CD8-positive, alpha-beta memory T cell (primary cell): ENCODE results near the gene PTGS1. TPM values are rescaled to one million over a fixed set of nuclear protein-coding genes. Genes with fewer than 3 reads are reported as not detected.

Experiments
- CTCF ChIA-PET: fragments of 350-600 bp; sonication (Branson Sonifier 250); formaldehyde crosslinking; loops from one replicate; lab custom pipeline; 2021; ENCODE audit warnings: antibody characterized with exemption; lab: Charles Lee
- POLR2A ChIA-PET: fragments of 350-600 bp; sonication (Branson Sonifier 250); formaldehyde crosslinking; loops from one replicate; lab custom pipeline; 2021; ENCODE audit warnings: antibody characterized with exemption; lab: Charles Lee
- DNase-seq, 5 donors: peaks; one replicate each; pipeline versions ENCODE4 v3.0.0 to v3.0.0-alpha.2; 2020 to 2022; ENCODE audit warnings: mixed read lengths in 1 of 5
- H3K27ac ChIP-seq: one replicate; pipeline ENCODE4 v1.7.0; 2013; ENCODE audit warnings: low read depth, mild to moderate bottlenecking, low read length, moderate library complexity
- H3K27me3 ChIP-seq: 2 replicates; pipeline ENCODE4 v1.7.0; 2013; ENCODE audit warnings: low read length, mild to moderate bottlenecking; ENCODE audit not compliant: insufficient read depth, poor library complexity, severe bottlenecking
- H3K36me3 ChIP-seq: 2 replicates; pipeline ENCODE4 v1.7.0; 2013; ENCODE audit warnings: mild to moderate bottlenecking, low read length, moderate library complexity; ENCODE audit not compliant: insufficient read depth
- H3K4me1 ChIP-seq: 2 replicates; pipeline ENCODE4 v1.7.0; 2013; ENCODE audit warnings: mild to moderate bottlenecking, low read length, moderate library complexity; ENCODE audit not compliant: insufficient read depth
- H3K4me3 ChIP-seq: 2 replicates; pipeline ENCODE4 v1.7.0; 2013; ENCODE audit warnings: mild to moderate bottlenecking, low read length
- H3K9me3 ChIP-seq: 2 replicates; pipeline ENCODE4 v1.7.0; 2013; ENCODE audit warnings: mild to moderate bottlenecking, low read length
- H3K27ac Mint-ChIP-seq, 8 donors: one replicate each; pipeline ENCODE4 v1.8.0; 2020 to 2021; ENCODE audit warnings: mixed read lengths in 8 of 8, mild to moderate bottlenecking in 6 of 8, inconsistent platforms in 3 of 8, moderate library complexity in 3 of 8
- H3K27me3 Mint-ChIP-seq, 2 donors: one replicate each; pipeline ENCODE4 v1.8.0; 2020 to 2021; ENCODE audit warnings: mixed read lengths in 2 of 2, mild to moderate bottlenecking in 1 of 2, moderate library complexity in 1 of 2
- H3K36me3 Mint-ChIP-seq, 3 donors: one replicate each; pipeline ENCODE4 v1.8.0; 2020 to 2021; ENCODE audit warnings: mixed read lengths in 3 of 3, inconsistent platforms in 1 of 3, mild to moderate bottlenecking in 1 of 3
- H3K4me1 Mint-ChIP-seq, 3 donors: one replicate each; pipeline ENCODE4 v1.8.0; 2020 to 2021; ENCODE audit warnings: mixed read lengths in 3 of 3, inconsistent platforms in 1 of 3, mild to moderate bottlenecking in 1 of 3
- H3K4me3 Mint-ChIP-seq, 7 donors: one replicate each; pipeline ENCODE4 v1.8.0; 2020 to 2021; ENCODE audit warnings: mixed read lengths in 7 of 7, mild to moderate bottlenecking in 6 of 7, moderate library complexity in 4 of 7, inconsistent platforms in 2 of 7
- H3K9me3 Mint-ChIP-seq, 5 donors: one replicate each; pipeline ENCODE4 v1.8.0; 2020 to 2022; ENCODE audit warnings: mixed read lengths in 5 of 5, mild to moderate bottlenecking in 3 of 5, moderate library complexity in 2 of 5, inconsistent platforms in 1 of 5
- polyA plus RNA-seq: library from polyadenylated mRNA; unstranded; fragments of 300-500 nt; fragmentation: Illumina TruSeq; gene quantifications from one replicate; pipeline ENCODE4 v1.2.3, GENCODE V29; 2021
- total RNA-seq, 2 experiments: library from RNA; stranded (reverse); gene quantifications; one replicate each; pipeline ENCODE4 v1.2.3, GENCODE V29; 2021

Gene PTGS1
- total and polyA plus RNA-seq, 3 experiments from 2014 or later: 0.27 to 0.44 TPM; not detected in 1

DNA sequence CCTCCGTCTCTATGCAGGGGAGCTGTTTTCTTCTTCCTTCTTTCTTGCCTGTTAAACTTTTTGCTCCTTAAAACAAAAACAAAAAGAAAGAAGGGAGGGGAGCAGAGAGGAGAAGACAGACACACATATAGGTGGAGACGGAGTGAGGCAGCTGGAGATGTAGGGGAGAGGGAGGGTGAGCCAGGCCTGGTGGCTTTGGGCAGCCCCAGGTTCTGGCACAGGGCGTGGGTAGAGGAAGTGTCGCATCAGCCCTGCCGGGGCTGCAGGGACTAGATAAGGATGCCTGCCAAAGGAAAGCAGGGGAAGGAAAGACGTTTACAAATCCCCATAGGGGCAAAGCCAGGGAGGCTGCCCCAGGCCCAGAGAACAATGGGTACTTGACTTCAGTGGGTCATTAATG is 38.7 kb upstream of the PTGS1 start:
- no peaks in the 10 kb centered on the region for H3K27me3 Mint-ChIP-seq
- H3K4me3 Mint-ChIP-seq: no peak overlapping the region
- ChIA-PET POLR2A (no interaction called here), CTCF (no interaction called here)
- H3K36me3 Mint-ChIP-seq: peaks cover 0 to 16% (median 7%) of the 10 kb centered on the region in 3 donors
- no peaks in the 10 kb centered on the region for H3K4me1 Mint-ChIP-seq
- Histone ChIP-seq H3K27ac (no peak overlapping the region), H3K4me1 (no peaks in the 10 kb centered on the region), H3K4me3 (no peak overlapping the region), H3K36me3 (no peaks in the 10 kb centered on the region), H3K9me3 (no peaks in the 10 kb centered on the region), H3K27me3 (no peaks in the 10 kb centered on the region)
- H3K9me3 Mint-ChIP-seq: no peaks in the 10 kb centered on the region
- H3K27ac Mint-ChIP-seq: peak overlapping the region in 1 of 8 donors; percentile 6
- no peak for DNase-seq

DNA sequence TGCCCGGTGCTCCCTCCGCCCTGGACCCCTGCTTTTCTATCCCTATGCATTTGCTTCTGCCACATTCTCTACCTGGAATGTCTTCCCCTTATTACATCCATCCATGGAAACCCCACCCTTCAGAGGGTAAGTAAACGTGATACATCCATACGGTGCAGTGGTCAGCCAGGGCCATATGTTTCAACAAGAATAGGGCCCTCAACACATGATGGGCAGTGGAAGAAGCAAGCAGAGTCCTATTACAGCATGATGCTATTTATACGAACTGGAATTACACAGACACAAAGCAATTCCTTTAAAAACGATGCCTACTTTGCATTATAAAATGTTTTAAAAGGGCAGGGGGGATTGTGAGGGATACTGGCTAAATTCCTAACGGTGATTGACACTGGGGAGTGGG is 38.2 kb upstream of the PTGS1 start:
- CTCF ChIA-PET: no interaction called here
- H3K36me3 Mint-ChIP-seq: peaks cover 0 to 14% (median 7%) of the 10 kb centered on the region in 3 donors

DNA sequence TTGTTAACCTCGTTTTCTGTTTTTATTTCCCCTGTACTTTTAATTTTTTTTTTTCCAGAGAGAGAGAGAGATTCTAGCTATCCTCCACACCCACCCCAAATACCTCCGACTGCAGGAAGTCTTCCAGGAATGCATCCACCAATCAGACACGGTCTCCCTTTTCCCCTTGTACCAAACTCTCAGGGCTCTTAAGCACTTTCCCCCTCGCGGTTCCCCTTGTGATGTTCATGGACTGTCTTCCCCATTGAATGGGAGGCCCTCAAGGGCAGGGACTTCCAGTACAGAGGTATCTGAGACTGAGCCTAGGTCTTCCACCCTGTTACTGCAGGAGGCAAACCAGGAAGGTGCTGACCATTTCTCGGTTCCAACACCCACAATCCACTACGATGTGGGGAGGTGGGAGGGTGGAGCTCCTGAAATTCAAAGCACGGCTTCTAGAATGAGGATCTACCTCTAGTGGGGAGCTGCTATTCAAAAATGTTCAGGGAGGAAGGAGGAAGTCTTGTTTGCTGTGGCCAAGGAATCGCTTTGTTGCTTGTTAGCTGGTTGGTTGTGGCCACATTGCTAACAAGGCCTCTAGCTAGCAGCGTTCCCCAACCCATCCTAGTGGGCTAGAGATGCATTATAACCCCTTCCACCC is 37.5 kb upstream of the PTGS1 start:
- Mint-ChIP-seq H3K4me1 (no peaks in the 10 kb centered on the region), H3K9me3 (no peaks in the 10 kb centered on the region), H3K27ac (no peak overlapping the region), H3K36me3 (peaks cover 0 to 12% (median 7%) of the 10 kb centered on the region in 3 donors), H3K4me3 (no peak overlapping the region), H3K27me3 (peaks cover 0 to 5% of the 10 kb centered on the region in 2 donors)
- no peaks in the 10 kb centered on the region for H3K27me3 ChIP-seq
- no peaks in the 10 kb centered on the region for H3K4me1 ChIP-seq
- no peaks in the 10 kb centered on the region for H3K9me3 ChIP-seq
- no peak overlapping the region for H3K27ac ChIP-seq
- H3K36me3 ChIP-seq: no peaks in the 10 kb centered on the region
- DNase-seq: no peak
- POLR2A ChIA-PET: no interaction called here
- CTCF ChIA-PET: no interaction called here
- no peak overlapping the region for H3K4me3 ChIP-seq

More for the DNA sequence above, 38.2 kb upstream of the PTGS1 start:
- H3K9me3 Mint-ChIP-seq: no peaks in the 10 kb centered on the region
- Histone ChIP-seq H3K9me3 (no peaks in the 10 kb centered on the region), H3K27ac (no peak overlapping the region), H3K27me3 (no peaks in the 10 kb centered on the region), H3K36me3 (no peaks in the 10 kb centered on the region), H3K4me3 (no peak overlapping the region), H3K4me1 (no peaks in the 10 kb centered on the region)
- no peak for DNase-seq
- H3K4me1 Mint-ChIP-seq: no peaks in the 10 kb centered on the region
- peaks cover 0 to under 1% of the 10 kb centered on the region in 2 donors for H3K27me3 Mint-ChIP-seq
- POLR2A ChIA-PET: no interaction called here
- no peak overlapping the region for H3K27ac Mint-ChIP-seq
- no peak overlapping the region for H3K4me3 Mint-ChIP-seq

DNA sequence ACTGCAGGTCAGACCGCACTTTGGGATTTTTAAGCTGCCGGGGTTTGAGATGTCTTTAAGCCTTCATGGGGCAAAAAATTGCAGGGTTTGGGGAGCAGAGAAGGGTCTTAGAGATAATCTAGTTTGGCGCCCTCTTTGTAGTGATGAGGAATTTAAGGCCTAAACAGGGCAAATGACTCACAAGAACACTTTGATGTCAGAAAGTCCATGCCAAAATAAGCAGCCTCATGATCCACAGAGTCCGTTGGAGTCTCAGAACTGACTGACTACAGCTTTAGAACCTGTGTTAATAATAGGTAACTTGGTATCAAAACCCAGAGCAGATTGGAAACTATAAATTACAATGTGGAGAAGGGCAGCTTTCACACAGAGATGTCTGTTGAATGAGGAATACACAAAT is 35.9 kb upstream of the PTGS1 start:
- POLR2A ChIA-PET: no interaction called here
- Histone ChIP-seq H3K36me3 (no peaks in the 10 kb centered on the region), H3K27me3 (no peaks in the 10 kb centered on the region), H3K27ac (no peak overlapping the region), H3K9me3 (no peaks in the 10 kb centered on the region), H3K4me1 (no peaks in the 10 kb centered on the region), H3K4me3 (no peak overlapping the region)
- DNase-seq: no peak
- H3K27ac Mint-ChIP-seq: no peak overlapping the region
- H3K9me3 Mint-ChIP-seq: no peaks in the 10 kb centered on the region
- peaks cover 0 to 2% (median 2%) of the 10 kb centered on the region in 3 donors for H3K36me3 Mint-ChIP-seq
- H3K4me1 Mint-ChIP-seq: no peaks in the 10 kb centered on the region
- no peak overlapping the region for H3K4me3 Mint-ChIP-seq
- peaks cover 0 to 5% of the 10 kb centered on the region in 2 donors for H3K27me3 Mint-ChIP-seq
- CTCF ChIA-PET: no interaction called here

DNA sequence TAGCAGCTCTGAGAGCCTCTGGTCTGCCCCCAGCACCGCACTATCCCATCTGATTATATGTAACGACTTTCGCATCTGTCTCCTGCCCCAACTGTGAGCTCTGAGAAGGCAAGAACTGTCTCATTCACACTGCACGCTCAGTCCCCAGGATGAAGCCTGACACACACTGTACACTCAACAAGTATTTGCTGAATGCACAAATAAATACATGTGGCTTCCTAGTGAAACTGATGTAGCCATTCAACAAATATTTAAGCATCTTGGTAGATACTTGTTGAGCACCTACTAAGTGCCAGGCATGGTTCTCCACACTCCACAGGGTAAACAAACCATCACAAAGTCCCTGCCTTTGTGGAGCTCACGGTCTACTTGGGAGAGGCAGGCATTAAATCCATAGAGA is 34.6 kb upstream of the PTGS1 start:
- no peak for DNase-seq
- Mint-ChIP-seq H3K27ac (no peak overlapping the region), H3K4me3 (no peak overlapping the region), H3K27me3 (peaks cover 3 to 5% of the 10 kb centered on the region in 2 donors), H3K4me1 (no peaks in the 10 kb centered on the region), H3K9me3 (no peaks in the 10 kb centered on the region), H3K36me3 (peaks cover 0 to 2% (median 0%) of the 10 kb centered on the region in 3 donors)
- H3K27me3 ChIP-seq: no peaks in the 10 kb centered on the region
- no peaks in the 10 kb centered on the region for H3K4me1 ChIP-seq
- CTCF ChIA-PET: interaction anchor here (1.8 kb wide), 1 partner anchor 211 kb away, joined by 4 read pairs; no protein-coding TSS in a partner anchor
- POLR2A ChIA-PET: no interaction called here
- H3K27ac ChIP-seq: no peak overlapping the region
- no peaks in the 10 kb centered on the region for H3K9me3 ChIP-seq
- no peak overlapping the region for H3K4me3 ChIP-seq
- no peaks in the 10 kb centered on the region for H3K36me3 ChIP-seq

DNA sequence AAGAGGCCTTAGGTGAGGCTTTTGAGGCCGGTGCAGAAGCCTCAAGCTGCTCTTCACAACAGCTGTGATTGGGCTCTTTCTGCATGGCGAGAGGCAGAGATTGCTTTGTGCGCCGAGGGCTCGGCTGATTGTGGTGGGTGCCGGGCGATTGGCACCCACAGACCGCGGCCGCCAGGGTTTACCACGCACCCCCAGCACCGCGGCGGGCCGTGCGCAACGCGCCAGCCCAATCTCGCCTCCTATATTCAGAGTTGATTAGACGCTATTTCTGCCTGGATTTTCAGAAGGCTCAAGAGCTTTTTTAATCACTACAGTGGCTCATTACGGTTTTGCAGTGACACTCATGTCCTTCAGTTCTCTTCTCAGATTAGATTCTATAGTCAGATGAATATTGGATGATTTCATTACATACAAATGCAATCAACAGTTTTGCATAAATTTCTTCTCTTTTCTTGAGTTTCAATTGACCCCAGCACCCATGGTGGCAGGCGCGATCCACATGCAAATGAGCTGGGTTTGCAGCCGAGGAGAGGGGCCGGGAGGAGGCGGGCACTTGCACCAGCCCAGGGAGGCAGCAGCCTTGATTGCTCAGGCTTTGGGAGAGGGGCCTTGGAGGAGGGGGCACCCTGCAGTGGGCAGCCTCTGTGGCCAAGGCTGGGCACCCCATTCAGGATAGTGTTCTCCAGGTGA is 33.8 kb upstream of the PTGS1 start:
- Histone ChIP-seq H3K9me3 (no peaks in the 10 kb centered on the region), H3K27ac (no peak overlapping the region), H3K27me3 (no peaks in the 10 kb centered on the region), H3K4me3 (no peak overlapping the region), H3K36me3 (no peaks in the 10 kb centered on the region), H3K4me1 (no peaks in the 10 kb centered on the region)
- POLR2A ChIA-PET: no interaction called here
- DNase-seq: no peak
- peaks cover 3 to 5% of the 10 kb centered on the region in 2 donors for H3K27me3 Mint-ChIP-seq
- H3K9me3 Mint-ChIP-seq: no peaks in the 10 kb centered on the region
- no peaks in the 10 kb centered on the region for H3K4me1 Mint-ChIP-seq
- H3K4me3 Mint-ChIP-seq: no peak overlapping the region
- peaks cover 0 to 2% (median 0%) of the 10 kb centered on the region in 3 donors for H3K36me3 Mint-ChIP-seq
- no peak overlapping the region for H3K27ac Mint-ChIP-seq
- CTCF ChIA-PET: interaction anchor here (1.8 kb wide), 1 partner anchor 212 kb away, joined by 4 read pairs; no protein-coding TSS in a partner anchor

DNA sequence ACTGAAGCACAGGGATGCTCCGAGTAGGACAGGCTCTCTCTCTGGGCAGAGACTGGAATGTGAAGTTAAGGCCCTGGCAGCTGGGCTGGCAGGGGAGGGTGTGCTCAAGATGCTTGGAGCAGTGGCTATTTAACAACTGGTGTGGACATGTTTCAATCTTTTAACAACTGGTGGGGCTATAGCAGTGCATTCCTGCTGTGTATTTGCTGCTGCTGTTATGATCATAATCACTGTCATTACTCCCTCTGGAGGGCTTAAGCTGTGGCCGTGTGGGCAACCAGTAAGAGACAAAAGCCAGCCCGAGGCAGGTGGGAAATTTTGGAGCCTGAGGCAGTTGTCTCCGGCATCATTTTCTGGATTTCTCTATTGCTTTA is 33.3 kb upstream of the PTGS1 start:
- no peaks in the 10 kb centered on the region for H3K4me1 Mint-ChIP-seq

DNA sequence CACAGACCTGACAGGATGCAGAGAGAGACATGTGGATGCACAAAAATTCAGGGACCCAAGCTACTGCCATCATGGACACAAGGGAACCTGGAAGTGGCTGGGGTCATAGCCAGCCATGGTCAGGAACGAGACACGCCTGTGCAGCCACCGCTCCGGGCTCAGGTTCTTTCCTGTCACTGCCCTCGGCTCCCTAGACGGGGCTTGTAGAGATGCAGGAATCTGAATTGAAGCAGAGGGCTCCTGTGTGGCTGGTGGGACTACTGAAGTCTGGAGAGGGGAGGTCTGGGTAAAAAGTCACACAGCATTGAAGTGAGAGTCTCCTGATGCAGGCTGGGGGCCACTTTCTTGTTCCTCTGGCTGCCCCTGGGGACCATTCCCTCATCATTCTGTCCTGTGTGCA is 32.3 kb upstream of the PTGS1 start:
- H3K27me3 Mint-ChIP-seq: peaks cover 3 to 5% of the 10 kb centered on the region in 2 donors

More for the DNA sequence above, 33.3 kb upstream of the PTGS1 start:
- Mint-ChIP-seq H3K4me3 (no peak overlapping the region), H3K27ac (no peak overlapping the region), H3K9me3 (no peaks in the 10 kb centered on the region), H3K36me3 (peaks cover 0 to 2% (median 0%) of the 10 kb centered on the region in 3 donors), H3K27me3 (peaks cover 3 to 5% of the 10 kb centered on the region in 2 donors)
- no peaks in the 10 kb centered on the region for H3K36me3 ChIP-seq
- no peaks in the 10 kb centered on the region for H3K9me3 ChIP-seq
- H3K27me3 ChIP-seq: no peaks in the 10 kb centered on the region
- no peak overlapping the region for H3K27ac ChIP-seq
- DNase-seq: no peak
- CTCF ChIA-PET: interaction anchor here (3.4 kb wide), 1 partner anchor 13 kb away, joined by 13 read pairs; no protein-coding TSS in a partner anchor
- POLR2A ChIA-PET: no interaction called here
- no peak overlapping the region for H3K4me3 ChIP-seq
- H3K4me1 ChIP-seq: no peaks in the 10 kb centered on the region

More for the DNA sequence above, 32.3 kb upstream of the PTGS1 start:
- no peaks in the 10 kb centered on the region for H3K9me3 ChIP-seq
- H3K36me3 Mint-ChIP-seq: peaks cover 0 to 2% (median 0%) of the 10 kb centered on the region in 3 donors
- ChIA-PET POLR2A (no interaction called here), CTCF (interaction anchor here (1.8 to 3.4 kb wide), 2 partner anchors 12 to 213 kb away, joined by 5 to 13 read pairs; no protein-coding TSS in a partner anchor)
- no peaks in the 10 kb centered on the region for H3K27me3 ChIP-seq
- no peak overlapping the region for H3K4me3 Mint-ChIP-seq
- H3K4me3 ChIP-seq: no peak overlapping the region
- H3K9me3 Mint-ChIP-seq: no peaks in the 10 kb centered on the region
- no peak for DNase-seq
- H3K27ac Mint-ChIP-seq: no peak overlapping the region
- no peaks in the 10 kb centered on the region for H3K4me1 ChIP-seq
- H3K36me3 ChIP-seq: no peaks in the 10 kb centered on the region
- no peaks in the 10 kb centered on the region for H3K4me1 Mint-ChIP-seq
- no peak overlapping the region for H3K27ac ChIP-seq
